Fibroblast of mammary gland (primary cell): Measurements from ENCODE around the gene USP17L10.
"Not testable (repeated sequence)": the region's sequence is repeated elsewhere in the genome, so short reads cannot be mapped to it uniquely, and the experiment has no call there.

Source experiments
- DNase-seq: peaks from one replicate; pipeline ENCODE4 v3.0.0-alpha.2; 2010; ENCODE audit warnings: low read depth
- H3K4me3 ChIP-seq: 2 replicates; pipeline ENCODE4 v1.5.1; 2011; ENCODE audit warnings: low read depth, mild to moderate bottlenecking, low read length, moderate library complexity; ENCODE audit not compliant: control insufficient read depth
- CTCF ChIP-seq: conservative IDR thresholded peaks from 2 replicates; pipeline ENCODE4 v1.5.1; 2011; ENCODE audit warnings: low read depth, low read length, inconsistent platforms; ENCODE audit not compliant: control insufficient read depth, insufficient read depth

USP17L10 gene

GRCh38 chr4:9210357-9210756, at the start of gene USP17L10:
Gene USP17L10 (plus strand): TSS chr4:9210657. CDS start chr4:9210657, 0 bp downstream.
- DNase-seq, H3K4me3 ChIP-seq: not testable (repeated sequence)

GRCh38 chr4:9165990-9166389, 44.5 kb upstream of the USP17L10 start:
- DNase-seq = peak; percentile 28
- TF ChIP-seq CTCF = peak; percentile 44
- H3K4me3 ChIP-seq = not testable (repeated sequence)

GRCh38 chr4:9169791-9170459, 40.5 kb upstream of the USP17L10 start, which contains the start of gene FAM90A26:
Gene FAM90A26 (plus strand): TSS chr4:9170409. CDS start chr4:9173173, 2,764 bp downstream.
- DNase-seq, H3K4me3 ChIP-seq: not testable (repeated sequence)

- not testable (repeated sequence) for H3K4me3 ChIP-seq, DNase-seq
Observed at GRCh38 chr4:9214701-9215100, 4.2 kb downstream of the USP17L10 start.

- DNase-seq = not testable (repeated sequence)
Observed at GRCh38 chr4:9215105-9215504, 4.6 kb downstream of the USP17L10 start, which contains the start of gene USP17L11. Gene USP17L11 (plus strand): TSS chr4:9215405. CDS start chr4:9215405, 0 bp downstream.

GRCh38 chr4:9219852-9220251, 9.4 kb downstream of the USP17L10 start, which contains the start of gene USP17L12:
Gene USP17L12 (plus strand): TSS chr4:9220152. CDS start chr4:9220152, 0 bp downstream.
- DNase-seq = not testable (repeated sequence)

More at GRCh38 chr4:9215105-9215504, 4.6 kb downstream of the USP17L10 start, which contains the start of gene USP17L11:
- not testable (repeated sequence) for H3K4me3 ChIP-seq

GRCh38 chr4:9224596-9224995, 14.1 kb downstream of the USP17L10 start, which contains the start of gene USP17L13:
Gene USP17L13 (plus strand): TSS chr4:9224896. CDS start chr4:9224896, 0 bp downstream.
- DNase-seq, H3K4me3 ChIP-seq: not testable (repeated sequence)

More at GRCh38 chr4:9219852-9220251, 9.4 kb downstream of the USP17L10 start, which contains the start of gene USP17L12:
- not testable (repeated sequence) for H3K4me3 ChIP-seq

GRCh38 chr4:9230249-9230648, 19.8 kb downstream of the USP17L10 start:
- DNase-seq, H3K4me3 ChIP-seq: not testable (repeated sequence)

GRCh38 chr4:9234085-9234484, 23.6 kb downstream of the USP17L10 start, which contains the start of gene USP17L15:
Gene USP17L15 (plus strand): TSS chr4:9234385. CDS start chr4:9234385, 0 bp downstream.
- not testable (repeated sequence) for H3K4me3 ChIP-seq, DNase-seq

- H3K4me3 ChIP-seq, DNase-seq: not testable (repeated sequence)
Observed at GRCh38 chr4:9238461-9238860, 28.0 kb downstream of the USP17L10 start.

GRCh38 chr4:9243579-9243978, 33.1 kb downstream of the USP17L10 start, which contains the start of gene USP17L17:
Gene USP17L17 (plus strand): TSS chr4:9243879. CDS start chr4:9243879, 0 bp downstream.
- not testable (repeated sequence) for DNase-seq, H3K4me3 ChIP-seq

GRCh38 chr4:9247953-9248680, 37.7 kb downstream of the USP17L10 start, which contains the start of gene USP17L18:
Gene USP17L18 (plus strand): TSS chr4:9248630. CDS start chr4:9248630, 0 bp downstream.
- not testable (repeated sequence) for H3K4me3 ChIP-seq, DNase-seq

GRCh38 chr4:9253078-9253477, 42.6 kb downstream of the USP17L10 start, which contains the start of gene USP17L19:
Gene USP17L19 (plus strand): TSS chr4:9253378. CDS start chr4:9253378, 0 bp downstream.
- not testable (repeated sequence) for H3K4me3 ChIP-seq, DNase-seq

- H3K4me3 ChIP-seq, DNase-seq: not testable (repeated sequence)
Observed at GRCh38 chr4:9257824-9258223, 47.4 kb downstream of the USP17L10 start, which contains the start of gene USP17L20. Gene USP17L20 (plus strand): TSS chr4:9258124. CDS start chr4:9258124, 0 bp downstream.
